Measurements from ENCODE around the gene PLCH1. TPM values are rescaled to one million over a fixed set of nuclear protein-coding genes. Genes with fewer than 3 reads are reported as not detected.

The PLCH1 gene
- total RNA-seq, 4 donors from 2014 or later: 0.19 to 2.1 (median 0.28) TPM

GRCh38 chr3:155465664-155466063 is 279.2 kb downstream of the PLCH1 start:
- Histone ChIP-seq H3K27ac (no peak overlapping the region), H3K36me3 (no peaks in the 10 kb centered on the region), H3K4me1 (no peaks in the 10 kb centered on the region), H3K27me3 (no peaks in the 10 kb centered on the region), H3K9me3 (peaks cover 0 to 16% (median 8%) of the 10 kb centered on the region in 3 donors), H3K4me3 (no peak overlapping the region)
- intact Hi-C loops (cut with DNase I): no loop called here
- 60 to 90% methylated on average over 1 to 2 of the region's 2 CpGs for WGBS, 2 donors
- TF ChIP-seq POLR2A (IDR thresholded peaks at IDR 0.05): no peak
- TF ChIP-seq, protein P1, sequence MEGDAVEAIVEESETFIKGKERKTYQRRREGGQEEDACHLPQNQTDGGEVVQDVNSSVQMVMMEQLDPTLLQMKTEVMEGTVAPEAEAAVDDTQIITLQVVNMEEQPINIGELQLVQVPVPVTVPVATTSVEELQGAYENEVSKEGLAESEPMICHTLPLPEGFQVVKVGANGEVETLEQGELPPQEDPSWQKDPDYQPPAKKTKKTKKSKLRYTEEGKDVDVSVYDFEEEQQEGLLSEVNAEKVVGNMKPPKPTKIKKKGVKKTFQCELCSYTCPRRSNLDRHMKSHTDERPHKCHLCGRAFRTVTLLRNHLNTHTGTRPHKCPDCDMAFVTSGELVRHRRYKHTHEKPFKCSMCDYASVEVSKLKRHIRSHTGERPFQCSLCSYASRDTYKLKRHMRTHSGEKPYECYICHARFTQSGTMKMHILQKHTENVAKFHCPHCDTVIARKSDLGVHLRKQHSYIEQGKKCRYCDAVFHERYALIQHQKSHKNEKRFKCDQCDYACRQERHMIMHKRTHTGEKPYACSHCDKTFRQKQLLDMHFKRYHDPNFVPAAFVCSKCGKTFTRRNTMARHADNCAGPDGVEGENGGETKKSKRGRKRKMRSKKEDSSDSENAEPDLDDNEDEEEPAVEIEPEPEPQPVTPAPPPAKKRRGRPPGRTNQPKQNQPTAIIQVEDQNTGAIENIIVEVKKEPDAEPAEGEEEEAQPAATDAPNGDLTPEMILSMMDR (IDR thresholded peaks at IDR 0.05): no peak
- no peak for DNase-seq

GRCh38 chr3:155462672-155463071 is 282.2 kb downstream of the PLCH1 start:
- TF ChIP-seq, protein P1 (IDR thresholded peaks at IDR 0.05): no peak
- TF ChIP-seq POLR2A (IDR thresholded peaks at IDR 0.05): no peak
- Histone ChIP-seq H3K27ac (no peak overlapping the region), H3K4me3 (no peak overlapping the region), H3K36me3 (no peaks in the 10 kb centered on the region), H3K4me1 (no peaks in the 10 kb centered on the region), H3K27me3 (no peaks in the 10 kb centered on the region), H3K9me3 (peaks cover 0 to 8% (median 4%) of the 10 kb centered on the region in 3 donors)
- no peak for DNase-seq
- intact Hi-C loops (cut with DNase I): no loop called here
- 85 to 88% methylated on average over 4 of the region's 4 CpGs for WGBS, 2 donors

DNA sequence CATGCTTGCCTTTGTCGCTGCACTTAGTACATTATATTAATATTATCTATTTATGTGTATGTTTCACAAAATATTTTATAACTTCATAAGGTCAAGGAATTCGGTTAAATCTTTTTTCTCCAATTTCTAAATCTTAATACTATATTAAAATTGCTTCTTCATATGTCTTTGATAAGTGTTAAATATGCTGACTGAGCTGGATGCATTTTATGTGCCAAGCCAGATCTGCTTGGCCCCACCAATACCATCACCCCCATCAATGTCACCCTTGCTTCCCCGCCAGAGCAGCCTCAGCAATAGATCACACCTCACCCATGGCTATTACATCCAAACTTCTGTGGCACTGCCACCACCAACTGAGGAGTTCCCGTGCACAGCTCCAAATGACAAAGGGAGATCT is 287.3 kb downstream of the PLCH1 start:
- no peaks in the 10 kb centered on the region for H3K36me3 ChIP-seq
- no peak overlapping the region for H3K27ac ChIP-seq
- H3K4me3 ChIP-seq: no peak overlapping the region
- no peaks in the 10 kb centered on the region for H3K27me3 ChIP-seq
- no peaks in the 10 kb centered on the region for H3K9me3 ChIP-seq
- TF ChIP-seq, protein P1 (IDR thresholded peaks at IDR 0.05): no peak
- TF ChIP-seq POLR2A (IDR thresholded peaks at IDR 0.05): no peak
- no peak for DNase-seq
- no peaks in the 10 kb centered on the region for H3K4me1 ChIP-seq
- intact Hi-C loops (cut with DNase I): no loop called here
- WGBS, 2 donors: 85 to 88% methylated on average over 2 to 3 of the region's 4 CpGs

DNA sequence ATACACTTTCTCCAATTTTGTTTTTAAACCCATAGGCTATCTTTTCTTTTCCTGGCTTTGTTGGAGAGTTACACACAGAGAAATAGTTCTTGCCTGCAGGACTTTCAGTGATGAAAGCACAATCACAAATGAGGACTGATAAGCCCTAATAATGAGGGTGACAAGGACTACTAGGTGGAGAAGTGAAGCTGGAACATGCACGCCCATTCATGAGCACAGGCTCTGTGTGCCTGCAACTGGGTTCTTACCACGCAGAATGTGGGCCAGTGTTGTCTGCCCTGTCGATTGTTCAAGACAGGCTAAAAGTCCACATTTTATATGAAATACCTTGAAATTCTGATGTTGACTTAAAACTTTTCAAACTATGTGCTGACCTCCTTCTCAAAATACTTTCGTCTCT is 289.1 kb downstream of the PLCH1 start:
- Histone ChIP-seq H3K9me3 (no peaks in the 10 kb centered on the region), H3K27ac (no peak overlapping the region), H3K36me3 (no peaks in the 10 kb centered on the region), H3K27me3 (no peaks in the 10 kb centered on the region), H3K4me3 (no peak overlapping the region), H3K4me1 (no peaks in the 10 kb centered on the region)
- no peak for TF ChIP-seq POLR2A (IDR thresholded peaks at IDR 0.05)
- TF ChIP-seq, protein P1 (IDR thresholded peaks at IDR 0.05): no peak
- WGBS, 2 donors: 79 to 85% methylated on average over 4 of the region's 4 CpGs
- DNase-seq: no peak
- intact Hi-C loops (cut with DNase I): no loop called here

DNA sequence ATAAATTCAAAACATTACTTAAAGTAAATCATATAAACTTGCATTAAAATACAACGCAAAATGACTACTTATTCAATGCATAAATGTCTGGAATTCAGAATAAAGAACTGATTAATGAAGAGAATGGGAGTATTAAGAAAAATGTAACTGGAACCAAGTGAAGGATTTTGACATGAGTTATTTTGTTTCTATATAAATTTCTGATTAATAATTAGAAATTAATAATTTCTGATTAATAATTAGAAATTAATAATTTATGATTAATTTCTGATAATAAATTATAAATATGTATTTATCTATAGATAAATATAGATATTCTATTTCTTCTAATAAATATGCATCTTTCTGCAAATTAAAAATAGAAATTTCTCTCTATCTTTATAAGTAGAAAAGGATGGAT is 291.4 kb downstream of the PLCH1 start:
- H3K9me3 ChIP-seq: no peaks in the 10 kb centered on the region
- no peak overlapping the region for H3K27ac ChIP-seq
- DNase-seq: no peak
- no peaks in the 10 kb centered on the region for H3K4me1 ChIP-seq
- no peak overlapping the region for H3K4me3 ChIP-seq
- no peaks in the 10 kb centered on the region for H3K36me3 ChIP-seq
- no peaks in the 10 kb centered on the region for H3K27me3 ChIP-seq
- intact Hi-C loops (cut with DNase I): no loop called here
- TF ChIP-seq POLR2A (IDR thresholded peaks at IDR 0.05): no peak
- TF ChIP-seq, protein P1 (IDR thresholded peaks at IDR 0.05): no peak
- 71 to 79% methylated on average over 1 of the region's 1 CpG for WGBS, 2 donors
